Mononuclear cell (primary cell): Measurements from ENCODE around the gene CCL18. TPM values are rescaled to one million over a fixed set of nuclear protein-coding genes. Genes with fewer than 3 reads are reported as not detected.
A peak's percentile ranks its signal among the peaks of the same experiment; 100 is the strongest.
"Not testable (repeated sequence)": the region's sequence is repeated elsewhere in the genome, so short reads cannot be mapped to it uniquely, and the experiment has no call there.

ENCODE experiments used
- H3K27me3 ChIP-seq: 2 replicates; pipeline ENCODE4 v1.6.0; 2011; ENCODE audit warnings: low read length, control low read depth; ENCODE audit not compliant: insufficient read depth
- H3K4me1 ChIP-seq: 2 replicates; pipeline ENCODE4 v1.5.1; 2011; ENCODE audit warnings: mild to moderate bottlenecking, low read length, control low read depth; ENCODE audit not compliant: insufficient read depth
- H3K4me3 ChIP-seq: 2 replicates; pipeline ENCODE4 v1.5.1; 2011; ENCODE audit warnings: mild to moderate bottlenecking, low read length, moderate library complexity
- H3K9me3 ChIP-seq: 2 replicates; pipeline ENCODE4 v1.5.1; 2011; ENCODE audit warnings: low read depth, mild to moderate bottlenecking, control low read depth, low read length
- total RNA-seq: library from RNA; depleted of rRNA; stranded (reverse); fragments of >200 nt; gene quantifications from one replicate; pipeline ENCODE4 v1.2.3, GENCODE V29; 2012

CCL18 gene
- total RNA-seq, 1 donor: 0.31 TPM

- H3K27me3 ChIP-seq, H3K9me3 ChIP-seq, H3K4me3 ChIP-seq: not testable (repeated sequence)
- H3K4me1 ChIP-seq: peaks cover 73% of the 10 kb centered on the region
Observed at GRCh38 chr17:36087471-36087870, 23.4 kb downstream of the CCL18 start.

- not testable (repeated sequence) for H3K27me3 ChIP-seq, H3K4me3 ChIP-seq, H3K9me3 ChIP-seq
- H3K4me1 ChIP-seq: peaks cover 67% of the 10 kb centered on the region
Observed at GRCh38 chr17:36087897-36088572, 24.0 kb downstream of the CCL18 start.

- Histone ChIP-seq H3K4me3 (no peak overlapping the region), H3K4me1 (peaks cover 60% of the 10 kb centered on the region), H3K9me3 (no peaks in the 10 kb centered on the region), H3K27me3 (no peaks in the 10 kb centered on the region)
Observed at GRCh38 chr17:36088670-36089338, 24.7 kb downstream of the CCL18 start.

GRCh38 chr17:36089339-36089865, 25.3 kb downstream of the CCL18 start:
- no peaks in the 10 kb centered on the region for H3K9me3 ChIP-seq
- H3K27me3 ChIP-seq: no peaks in the 10 kb centered on the region
- H3K4me3 ChIP-seq: no peak overlapping the region
- H3K4me1 ChIP-seq: peaks cover 57% of the 10 kb centered on the region

GRCh38 chr17:36089888-36090836, 26.1 kb downstream of the CCL18 start, which contains the start of gene CCL3:
TSS of gene CCL3 (minus strand) at chr17:36090143. CDS start at chr17:36090058, 85 bp downstream.
- H3K27me3 ChIP-seq: no peaks in the 10 kb centered on the region
- peaks cover 56% of the 10 kb centered on the region for H3K4me1 ChIP-seq
- no peaks in the 10 kb centered on the region for H3K9me3 ChIP-seq
- no peak within 1 kb of the TSS for H3K4me3 ChIP-seq

GRCh38 chr17:36092230-36092629, 28.2 kb downstream of the CCL18 start:
- no peak overlapping the region for H3K4me3 ChIP-seq
- H3K4me1 ChIP-seq: peaks cover 52% of the 10 kb centered on the region
- no peaks in the 10 kb centered on the region for H3K9me3 ChIP-seq
- H3K27me3 ChIP-seq: no peaks in the 10 kb centered on the region

- H3K4me3 ChIP-seq, H3K27me3 ChIP-seq, H3K9me3 ChIP-seq: not testable (repeated sequence)
- peaks cover 52% of the 10 kb centered on the region for H3K4me1 ChIP-seq
Observed at GRCh38 chr17:36092715-36093114, 28.6 kb downstream of the CCL18 start.

- no peak overlapping the region for H3K4me3 ChIP-seq
- H3K9me3 ChIP-seq: no peaks in the 10 kb centered on the region
- peaks cover 44% of the 10 kb centered on the region for H3K4me1 ChIP-seq
- no peaks in the 10 kb centered on the region for H3K27me3 ChIP-seq
Observed at GRCh38 chr17:36094232-36094631, 30.2 kb downstream of the CCL18 start.

- H3K4me3 ChIP-seq: no peak overlapping the region
- H3K27me3 ChIP-seq: no peaks in the 10 kb centered on the region
- no peaks in the 10 kb centered on the region for H3K9me3 ChIP-seq
- H3K4me1 ChIP-seq: peaks cover 38% of the 10 kb centered on the region
Observed at GRCh38 chr17:36094746-36095145, 30.7 kb downstream of the CCL18 start.

- Histone ChIP-seq H3K27me3 (no peaks in the 10 kb centered on the region), H3K4me1 (peaks cover 29% of the 10 kb centered on the region), H3K4me3 (no peak overlapping the region), H3K9me3 (no peaks in the 10 kb centered on the region)
Observed at GRCh38 chr17:36095992-36096391, 31.9 kb downstream of the CCL18 start.

GRCh38 chr17:36099004-36099403, 34.9 kb downstream of the CCL18 start:
- not testable (repeated sequence) for H3K9me3 ChIP-seq, H3K4me3 ChIP-seq, H3K27me3 ChIP-seq
- H3K4me1 ChIP-seq: peaks cover 34% of the 10 kb centered on the region

GRCh38 chr17:36103401-36103975, 39.4 kb downstream of the CCL18 start, which contains the start of gene CCL4:
TSS of gene CCL4 (plus strand) at chr17:36103827. CDS start at chr17:36103906, 79 bp downstream.
- Histone ChIP-seq H3K4me1 (peaks cover 63% of the 10 kb centered on the region), H3K4me3 (peak within 1 kb of the TSS; percentile 21)
- not testable (repeated sequence) for H3K9me3 ChIP-seq, H3K27me3 ChIP-seq

GRCh38 chr17:36104246-36104645, 40.2 kb downstream of the CCL18 start:
- not testable (repeated sequence) for H3K4me3 ChIP-seq, H3K27me3 ChIP-seq, H3K9me3 ChIP-seq
- peaks cover 67% of the 10 kb centered on the region for H3K4me1 ChIP-seq

GRCh38 chr17:36104701-36105181, 40.7 kb downstream of the CCL18 start:
- H3K4me3 ChIP-seq: peak overlapping the region; percentile 21
- H3K4me1 ChIP-seq: peaks cover 67% of the 10 kb centered on the region
- H3K9me3 ChIP-seq: no peaks in the 10 kb centered on the region
- H3K27me3 ChIP-seq: no peaks in the 10 kb centered on the region
